GM21737 (cell line): Measurements from ENCODE around the gene DIP2C.

ENCODE experiments used
- ATAC-seq: cut with Tn5 transposase; IDR thresholded peaks from one replicate; pipeline ENCODE4 v1.9.1; 2021; ENCODE audit warnings: mild to moderate bottlenecking, moderate library complexity; ENCODE audit not compliant: unreplicated experiment

DIP2C gene

DNA sequence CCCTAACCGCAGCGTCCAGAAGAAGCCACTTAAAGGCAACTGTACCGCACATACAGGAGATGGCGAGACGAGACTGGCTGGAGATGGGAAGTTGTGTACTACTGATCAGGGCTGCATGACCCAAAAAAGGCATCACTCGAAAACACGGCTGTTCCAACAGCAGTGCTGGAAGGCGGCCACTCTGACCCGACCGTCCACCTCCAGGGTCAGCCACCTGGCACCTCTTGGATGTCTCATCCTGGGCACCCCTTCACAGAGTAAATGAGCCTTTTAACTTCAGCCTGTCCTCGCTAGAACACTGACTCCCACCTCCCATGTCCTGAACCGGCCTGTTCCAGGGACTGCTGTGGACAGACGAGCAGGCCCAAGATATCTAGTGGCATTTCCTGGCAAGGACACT, 180.7 kb downstream of the DIP2C start:
- no peak for ATAC-seq

DNA sequence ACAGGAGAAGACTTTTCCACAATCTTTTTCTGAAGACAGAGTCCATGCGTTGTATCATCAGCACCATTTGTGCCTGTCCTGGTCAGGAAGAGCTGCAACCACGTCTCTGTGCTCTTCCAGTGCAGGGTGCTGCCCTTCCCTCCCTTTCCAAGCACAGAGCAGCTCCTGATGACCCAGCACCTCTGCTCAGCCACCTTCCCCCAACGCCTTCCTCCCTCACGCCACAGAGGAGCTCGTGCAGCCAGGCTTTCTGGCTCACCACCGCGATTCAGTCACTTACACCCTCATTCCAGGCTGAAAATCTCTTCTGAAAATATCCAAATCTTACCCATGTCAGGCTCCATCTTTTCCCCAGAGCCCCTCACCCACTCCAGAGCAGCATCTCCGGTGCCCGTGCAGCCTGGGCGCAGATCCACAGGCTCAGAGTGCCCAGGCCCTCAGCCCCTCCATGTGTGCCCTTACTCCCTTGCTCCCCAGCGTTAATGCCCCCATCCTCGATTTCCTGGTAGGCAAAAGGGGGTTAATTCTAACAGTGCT, 181.5 kb downstream of the DIP2C start:
- no peak for ATAC-seq

DNA sequence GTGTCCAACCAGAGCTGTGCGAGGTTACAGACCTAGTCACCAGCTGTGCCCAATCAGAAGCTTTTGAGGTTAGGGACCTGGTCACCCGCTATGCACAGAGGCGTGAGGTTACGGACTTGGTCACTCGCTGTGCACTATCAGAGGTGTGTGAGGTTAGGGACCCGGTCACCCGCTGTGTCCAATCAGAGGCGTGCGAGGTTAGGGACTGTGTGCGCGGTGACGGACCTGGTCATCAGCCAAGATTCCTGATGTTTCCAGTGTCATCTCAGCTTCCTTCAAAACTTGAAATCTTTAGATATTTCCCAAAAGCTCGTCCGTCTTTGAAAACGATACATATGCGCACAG, 182.1 kb downstream of the DIP2C start:
- ATAC-seq = no peak

DNA sequence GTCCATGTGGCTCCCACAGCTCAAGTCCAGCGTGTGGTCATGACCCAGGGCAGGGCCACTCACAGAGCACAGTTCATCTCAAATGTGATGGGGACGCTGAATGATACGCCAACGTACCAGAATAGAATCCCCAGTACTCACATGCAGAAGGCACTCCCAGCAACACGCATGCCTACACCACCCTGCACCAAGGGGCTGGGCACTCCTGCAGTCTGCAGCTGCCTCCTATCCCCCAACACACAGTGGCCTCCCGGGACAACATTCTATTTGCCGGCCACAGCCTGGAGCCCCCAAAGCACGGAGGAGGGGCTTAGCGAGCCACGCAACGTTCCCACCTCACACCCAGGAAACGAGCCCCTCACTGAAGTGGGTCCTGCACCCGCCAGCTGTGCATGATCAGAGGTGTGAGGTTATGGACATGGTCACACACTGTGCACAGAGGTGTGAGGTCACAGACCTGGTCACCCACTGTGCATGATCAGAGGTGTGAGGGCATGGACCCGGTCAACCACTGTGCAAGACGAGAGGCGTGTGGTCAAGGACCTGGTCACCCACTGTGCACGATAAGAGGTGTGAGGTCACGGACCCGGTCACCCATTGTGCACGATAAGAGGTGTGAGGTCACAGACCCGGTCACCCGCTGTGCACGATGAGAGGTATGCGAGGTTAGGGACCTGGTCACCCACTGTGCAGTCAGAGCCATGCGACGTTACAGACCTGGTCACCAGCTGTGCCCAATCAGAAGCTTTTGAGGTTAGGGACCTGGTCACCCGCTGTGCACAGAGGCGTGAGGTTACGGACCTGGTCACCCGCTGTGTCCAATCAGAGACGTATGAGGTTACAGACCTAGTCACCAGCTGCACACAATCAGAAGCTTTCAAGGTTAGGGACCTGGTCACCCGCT, 182.8 kb downstream of the DIP2C start:
- ATAC-seq = no peak

DNA sequence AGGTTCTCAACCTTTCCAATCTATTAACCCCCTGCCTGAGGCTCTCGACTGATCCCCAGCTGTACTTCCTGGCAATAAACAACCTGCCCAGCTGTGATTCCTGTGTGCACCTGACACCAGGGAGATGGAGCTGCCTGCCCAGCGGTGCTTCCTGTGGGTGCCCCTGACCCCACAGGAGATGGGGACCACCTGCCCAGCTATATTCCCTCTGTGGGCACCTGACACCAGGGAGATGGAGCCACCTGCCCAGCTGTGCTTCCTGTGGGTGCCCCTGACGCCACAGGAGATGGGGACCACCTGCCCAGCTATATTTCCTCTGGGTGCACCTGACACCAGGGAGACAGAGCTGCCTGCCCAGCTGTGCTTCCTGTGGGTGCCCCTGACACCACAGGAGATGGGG, 184.0 kb downstream of the DIP2C start:
- no peak for ATAC-seq

- no peak for ATAC-seq
These were observed 184.7 kb downstream of the DIP2C start for GRCh38 chr10:504806-505205.

DNA sequence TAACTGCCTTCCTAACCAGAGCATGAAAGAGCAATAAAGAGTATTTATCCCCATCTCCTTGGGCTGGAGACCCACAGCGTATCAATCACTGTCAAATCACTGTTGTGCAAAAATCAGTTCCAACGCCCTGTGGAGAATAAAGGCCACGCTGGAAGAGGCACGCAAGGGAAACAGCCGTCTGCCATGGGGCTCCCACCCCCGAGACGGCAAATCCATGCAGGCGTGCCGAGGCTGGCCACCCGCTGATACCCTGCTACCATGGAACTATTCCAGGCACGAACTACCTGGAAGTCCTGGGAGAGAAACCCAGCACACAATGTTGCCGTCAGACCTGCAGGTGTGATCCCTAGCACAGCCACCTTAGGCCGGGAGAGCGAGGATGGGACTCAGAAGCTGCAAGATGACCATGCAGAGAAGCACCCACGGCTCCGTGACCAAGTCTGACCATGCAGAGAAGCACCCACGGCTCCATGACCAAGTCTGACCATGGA, 185.3 kb downstream of the DIP2C start:
- ATAC-seq = no peak

DNA sequence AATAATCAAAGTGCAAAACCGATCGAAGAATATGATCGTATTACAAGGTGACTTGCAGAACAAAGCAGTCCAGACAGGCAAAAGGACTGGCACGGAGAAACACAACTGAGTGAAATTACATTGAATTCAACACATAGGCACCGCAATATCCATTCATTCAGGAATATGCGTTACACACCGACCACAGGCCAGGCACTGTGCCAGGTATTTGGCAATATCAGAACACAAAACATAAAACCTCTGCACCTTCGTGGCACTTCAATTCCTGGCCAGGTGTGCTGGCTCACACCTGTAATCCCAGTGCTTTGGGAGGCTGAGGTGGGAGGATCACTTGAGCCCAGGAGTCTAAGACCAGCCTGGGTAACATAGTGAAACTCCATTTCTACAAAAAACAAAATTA, 187.9 kb downstream of the DIP2C start:
- no peak for ATAC-seq

- no peak for ATAC-seq
These were observed 188.6 kb downstream of the DIP2C start for GRCh38 chr10:500876-501275.

- no peak for ATAC-seq
These were observed 189.5 kb downstream of the DIP2C start for GRCh38 chr10:499991-500390.

DNA sequence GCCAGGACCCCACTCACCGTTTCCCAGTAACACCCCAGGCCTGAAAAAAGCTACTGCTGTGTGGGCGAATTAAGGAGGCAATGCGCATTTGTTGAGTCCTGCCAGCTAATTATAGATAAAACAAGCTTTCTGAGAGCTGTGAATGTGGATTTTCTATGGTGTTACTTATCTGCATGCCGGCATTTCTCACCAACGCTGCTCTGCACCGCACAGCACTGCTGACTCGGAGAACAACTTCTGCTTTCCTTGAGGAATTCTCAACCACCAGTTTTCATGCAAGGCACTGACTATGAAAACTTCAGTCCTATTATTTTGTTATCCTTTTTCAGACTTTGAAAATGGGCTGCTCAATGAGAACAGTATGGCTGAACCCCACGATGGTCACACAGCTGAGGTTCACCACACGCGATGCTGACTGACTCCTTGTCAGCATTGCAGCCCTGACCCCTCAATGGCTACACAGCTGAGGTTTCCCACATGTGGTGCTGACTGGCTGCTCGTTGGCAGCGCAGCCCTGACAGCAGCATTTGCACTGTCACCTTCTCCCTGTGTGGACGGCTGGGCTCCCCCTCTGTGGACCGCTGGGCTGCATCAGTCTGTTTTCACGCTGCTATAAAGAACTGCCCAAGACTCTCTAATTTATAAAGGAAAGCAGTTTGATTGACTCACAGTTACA, 190.6 kb downstream of the DIP2C start:
- ATAC-seq = no peak

- no peak for ATAC-seq
These were observed 191.5 kb downstream of the DIP2C start for GRCh38 chr10:497898-498451.

- ATAC-seq = no peak
These were observed 192.2 kb downstream of the DIP2C start for GRCh38 chr10:497289-497688.

DNA sequence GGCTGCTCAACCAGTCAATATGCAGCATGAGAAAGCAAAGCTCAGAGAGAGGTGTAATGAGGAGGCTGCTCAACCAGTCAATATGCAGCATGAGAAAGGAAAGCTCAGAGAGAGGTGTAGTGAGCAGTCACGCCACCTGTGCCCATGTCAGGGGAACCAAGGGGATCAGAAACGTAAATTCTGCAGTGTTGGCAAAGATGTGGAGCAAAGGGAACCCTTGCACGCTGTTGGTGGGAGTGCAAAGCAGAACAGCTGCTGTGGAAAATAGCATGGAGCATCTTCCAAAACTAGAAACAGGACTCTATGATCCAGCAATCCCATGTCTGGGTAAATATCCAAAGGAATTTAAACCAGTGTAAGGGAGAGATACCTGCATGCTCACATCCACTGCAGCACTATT, 194.9 kb downstream of the DIP2C start:
- no peak for ATAC-seq

GRCh38 chr10:494149-494542, 195.3 kb downstream of the DIP2C start:
- no peak for ATAC-seq

- ATAC-seq = no peak
These were observed 195.9 kb downstream of the DIP2C start for GRCh38 chr10:493391-494148.

GRCh38 chr10:492836-493235, 196.6 kb downstream of the DIP2C start:
- ATAC-seq = no peak

GRCh38 chr10:491667-492424, 197.6 kb downstream of the DIP2C start:
- no peak for ATAC-seq

DNA sequence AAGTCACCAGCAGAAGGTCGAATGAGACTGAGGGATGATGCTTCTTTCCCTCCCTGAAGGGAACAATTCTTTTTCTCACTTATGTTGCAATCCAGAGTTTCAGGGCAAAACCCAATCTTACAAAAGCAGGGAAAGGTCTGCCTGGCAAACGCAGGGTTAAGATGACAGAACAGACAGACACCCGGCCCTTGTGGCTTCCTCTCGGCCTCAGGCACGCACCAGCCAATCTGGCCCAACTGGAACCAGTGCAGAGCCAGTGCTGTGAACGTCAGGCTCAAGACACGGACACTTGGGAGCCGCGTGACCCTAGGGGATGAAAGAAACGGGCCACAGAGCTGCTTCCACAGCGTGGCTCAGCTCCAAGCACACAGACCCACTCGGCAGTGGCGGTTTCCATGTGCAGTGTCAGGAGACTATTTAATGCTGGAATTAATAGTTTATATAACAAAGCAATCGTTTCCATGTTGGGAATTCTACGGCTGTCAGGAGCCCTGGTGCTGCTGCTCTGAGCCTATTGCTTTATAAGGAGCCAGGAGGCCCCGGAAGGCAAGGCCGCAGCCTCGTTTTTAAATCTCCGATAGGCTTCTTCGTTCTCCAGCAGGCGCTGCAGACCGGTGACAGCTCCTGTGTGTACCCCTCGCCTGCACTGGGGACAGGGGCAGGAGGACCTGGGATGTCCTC, 198.4 kb downstream of the DIP2C start:
- no peak for ATAC-seq

DNA sequence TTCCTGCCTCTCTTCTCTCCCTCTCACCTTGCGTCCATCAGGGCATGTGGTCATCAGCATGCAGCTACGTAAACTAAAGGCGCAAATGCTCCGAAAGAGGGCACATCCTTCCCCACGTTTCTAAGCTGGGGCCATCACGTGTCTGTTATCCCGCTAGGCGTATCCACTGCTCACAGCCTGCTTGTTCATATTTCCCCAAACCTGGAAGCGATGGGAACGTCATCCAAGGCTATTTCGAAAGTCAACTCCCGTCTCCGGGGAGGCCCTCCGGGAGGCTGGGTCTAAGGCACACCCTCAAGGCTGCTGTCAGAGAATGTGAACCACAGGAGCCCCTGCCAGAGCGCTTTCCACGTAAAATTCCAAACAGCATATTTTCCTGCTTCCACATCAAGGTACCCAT, 199.2 kb downstream of the DIP2C start:
- no peak for ATAC-seq
